VCaP (cell line): ENCODE results near the gene CENPN.

Experiments
- H3K27ac ChIP-seq: fragments of 450-650 bp; 2 replicates; pipeline ENCODE4 v1.5.1; 2017
- CTCF ChIP-seq: fragments of 450-650 bp; conservative IDR thresholded peaks from 2 replicates; pipeline ENCODE4 v1.5.1; 2017; ENCODE audit warnings: mild to moderate bottlenecking, moderate library complexity

Gene CENPN

GRCh38 chr16:81035398-81035974, 28.5 kb downstream of the CENPN start, which contains the start of gene ATMIN:
Gene ATMIN, plus strand, starts transcription at chr16:81035842. Its CDS starts 29 bp downstream, at chr16:81035871.
- H3K27ac ChIP-seq: peak within 1 kb of the TSS; percentile 78
- peak; percentile 95 for TF ChIP-seq CTCF

- no peak for TF ChIP-seq CTCF
- H3K27ac ChIP-seq: peak overlapping the region; percentile 78
Measured at GRCh38 chr16:81035975-81036750, 29.1 kb downstream of the CENPN start.

GRCh38 chr16:81036751-81037350, 29.8 kb downstream of the CENPN start:
- no peak for TF ChIP-seq CTCF
- peak overlapping the region; percentile 78 for H3K27ac ChIP-seq

- no peak overlapping the region for H3K27ac ChIP-seq
- no peak for TF ChIP-seq CTCF
Measured at GRCh38 chr16:81040131-81040530, 33.1 kb downstream of the CENPN start.

- no peak overlapping the region for H3K27ac ChIP-seq
- no peak for TF ChIP-seq CTCF
Measured at GRCh38 chr16:81040842-81041241, 33.8 kb downstream of the CENPN start.

GRCh38 chr16:81041696-81042095, 34.7 kb downstream of the CENPN start:
- TF ChIP-seq CTCF: no peak
- H3K27ac ChIP-seq: no peak overlapping the region

- no peak for TF ChIP-seq CTCF
- no peak overlapping the region for H3K27ac ChIP-seq
Measured at GRCh38 chr16:81042821-81043220, 35.8 kb downstream of the CENPN start.
